HG03457 (cell line): ENCODE data around the gene SLC16A11.
"Not testable (repeated sequence)": the region's sequence is repeated elsewhere in the genome, so short reads cannot be mapped to it uniquely, and the experiment has no call there.

Experiments
- ATAC-seq: cut with Tn5 transposase; IDR thresholded peaks from one replicate; pipeline ENCODE4 v1.9.1; 2021; ENCODE audit warnings: moderate number of reproducible peaks; ENCODE audit not compliant: unreplicated experiment

The SLC16A11 gene

DNA sequence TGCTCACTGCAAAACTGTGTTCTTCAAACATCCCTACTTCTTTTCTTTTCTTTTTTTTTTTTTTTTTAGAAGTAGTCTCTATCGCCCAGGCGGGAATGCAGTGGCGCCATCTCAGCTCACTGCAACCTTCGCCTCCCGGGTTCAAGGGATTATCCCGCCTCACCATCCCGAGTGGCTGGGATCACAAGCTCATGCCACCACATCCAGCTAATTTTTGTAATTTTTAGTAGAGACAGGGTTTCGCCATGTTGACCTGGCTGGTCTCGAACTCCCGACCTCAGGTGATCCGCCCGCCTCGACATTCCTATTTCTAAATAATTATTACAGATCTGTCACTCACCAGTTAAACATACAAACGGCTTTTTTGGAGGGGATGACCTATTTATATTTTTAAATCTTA lies 32.5 kb downstream of the SLC16A11 start:
- no peak for ATAC-seq

DNA sequence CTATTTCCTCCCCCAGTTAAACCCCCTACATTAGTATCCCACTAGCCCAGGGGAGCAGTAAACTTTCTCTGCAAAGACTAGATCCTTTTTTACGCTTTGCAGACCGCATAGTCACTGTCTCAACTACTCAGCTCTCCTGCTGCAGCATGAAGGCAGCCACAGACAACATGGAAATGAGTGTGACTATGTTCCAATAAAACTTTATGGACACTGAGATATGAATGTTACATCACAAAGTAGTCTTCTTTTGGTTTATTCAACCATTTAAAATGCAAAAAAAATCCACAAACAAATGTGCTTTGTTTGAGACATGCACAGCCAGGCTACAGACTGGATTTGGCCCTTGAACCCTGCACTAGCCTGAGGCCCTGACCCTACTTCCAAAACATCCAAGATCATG lies 33.4 kb downstream of the SLC16A11 start:
- ATAC-seq = no peak

DNA sequence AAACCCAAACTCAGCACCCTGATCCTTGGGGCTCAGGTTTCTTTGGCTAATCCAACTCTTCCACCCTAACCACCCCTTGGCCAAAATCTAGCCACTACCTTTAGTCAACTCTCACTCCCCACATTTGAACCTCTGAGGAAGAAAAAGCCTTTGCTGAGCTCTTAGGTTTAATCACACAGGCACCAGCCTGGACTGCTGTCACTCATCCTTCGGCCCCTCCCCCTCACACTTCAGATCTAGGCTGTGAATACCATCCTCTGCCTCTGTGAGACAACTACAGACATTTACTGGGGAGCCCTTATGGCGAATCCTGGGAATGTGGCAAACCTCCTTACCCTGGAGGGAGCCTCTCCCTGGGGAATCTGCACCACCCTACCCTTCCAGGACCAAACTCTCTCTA lies 36.7 kb downstream of the SLC16A11 start:
- no peak for ATAC-seq

- no peak for ATAC-seq
Measured at GRCh38 chr17:7005716-7006115, 38.2 kb downstream of the SLC16A11 start.

DNA sequence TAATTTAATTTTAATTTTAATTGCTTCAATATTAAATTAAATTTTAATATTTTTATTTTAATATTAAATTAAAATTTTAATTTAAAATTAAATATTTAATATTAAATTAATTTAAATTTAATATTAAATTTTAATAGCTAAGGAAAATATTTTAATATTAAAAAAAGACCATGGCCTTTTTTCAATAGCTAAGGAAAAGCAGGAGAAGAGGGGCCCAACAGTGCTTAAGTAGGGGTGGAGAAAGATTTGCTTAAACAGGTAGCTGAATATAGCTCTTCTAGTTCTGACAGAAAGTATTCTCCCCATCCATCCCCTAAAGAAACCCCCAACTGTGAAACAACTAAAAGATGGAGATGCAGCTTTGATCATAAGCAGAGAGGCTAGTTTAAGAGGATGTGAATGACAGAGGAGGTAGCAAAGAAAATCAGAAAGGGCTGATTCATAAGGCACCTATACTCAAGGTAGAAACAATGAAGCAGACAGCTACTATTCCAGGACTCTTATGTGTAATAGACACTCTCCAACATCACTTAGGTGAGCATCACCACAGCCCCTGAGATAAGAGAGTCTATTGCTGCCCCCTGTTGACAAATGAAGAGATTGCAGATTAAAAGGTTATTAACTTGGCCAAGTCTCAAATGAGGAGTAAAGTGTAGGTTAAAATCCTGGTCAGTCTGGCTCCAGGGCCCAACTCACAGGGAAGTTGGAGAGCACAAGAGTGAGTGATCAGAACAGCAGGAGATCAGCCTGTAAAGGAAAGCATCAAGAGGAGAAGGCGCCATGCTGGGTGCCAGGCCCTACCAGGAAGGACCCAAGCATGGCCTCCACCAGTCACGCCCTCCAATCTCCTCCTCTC lies 39.3 kb downstream of the SLC16A11 start:
- ATAC-seq = no peak

- ATAC-seq = no peak
Measured at GRCh38 chr17:7003745-7004144, 40.1 kb downstream of the SLC16A11 start.

- no peak for ATAC-seq
Measured at GRCh38 chr17:7002288-7003047, 41.4 kb downstream of the SLC16A11 start.

- no peak for ATAC-seq
Measured at GRCh38 chr17:7001318-7001961, 42.5 kb downstream of the SLC16A11 start.

- no peak for ATAC-seq
Measured at GRCh38 chr17:6998855-6999508, 44.9 kb downstream of the SLC16A11 start.

- ATAC-seq = no peak
Measured at GRCh38 chr17:6997171-6997570, 46.7 kb downstream of the SLC16A11 start.

DNA sequence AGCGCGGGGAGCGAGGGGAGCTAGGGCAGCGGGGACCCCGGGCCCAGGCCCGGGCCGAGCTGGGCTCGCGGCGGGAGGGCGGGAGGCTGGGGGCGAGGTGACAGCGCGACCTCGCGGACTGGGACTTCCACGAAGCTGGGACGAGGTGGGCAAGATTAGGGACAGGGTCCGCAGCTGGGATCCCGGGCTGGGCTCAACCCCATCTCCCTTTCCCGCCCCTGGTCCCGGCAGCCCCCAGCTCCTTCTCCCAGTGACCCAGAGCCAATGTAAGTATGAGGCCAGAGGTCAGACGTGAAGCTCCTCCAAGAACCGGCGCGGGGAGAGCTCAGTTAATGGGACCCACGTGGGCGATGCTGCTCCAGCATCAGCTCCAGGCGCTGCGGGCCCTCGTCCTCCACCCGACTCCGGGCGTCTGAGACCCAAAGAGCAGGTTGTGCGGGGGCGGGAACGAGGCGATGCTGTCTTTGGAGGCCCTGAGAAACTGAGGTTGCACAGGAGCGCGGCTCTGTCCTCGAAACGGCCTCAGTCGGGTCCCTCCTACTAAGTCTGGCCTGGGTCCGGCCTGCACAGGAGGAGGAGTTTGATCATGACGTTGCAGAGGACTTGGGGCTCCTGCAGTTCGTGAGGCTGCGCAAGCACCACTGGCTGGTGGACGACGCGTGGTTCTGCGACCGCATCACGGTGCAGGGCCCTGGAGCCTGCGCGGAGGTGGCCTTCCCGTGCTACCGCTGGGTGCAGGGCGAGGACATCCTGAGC lies 47.5 kb downstream of the SLC16A11 start:
- ATAC-seq = no peak

DNA sequence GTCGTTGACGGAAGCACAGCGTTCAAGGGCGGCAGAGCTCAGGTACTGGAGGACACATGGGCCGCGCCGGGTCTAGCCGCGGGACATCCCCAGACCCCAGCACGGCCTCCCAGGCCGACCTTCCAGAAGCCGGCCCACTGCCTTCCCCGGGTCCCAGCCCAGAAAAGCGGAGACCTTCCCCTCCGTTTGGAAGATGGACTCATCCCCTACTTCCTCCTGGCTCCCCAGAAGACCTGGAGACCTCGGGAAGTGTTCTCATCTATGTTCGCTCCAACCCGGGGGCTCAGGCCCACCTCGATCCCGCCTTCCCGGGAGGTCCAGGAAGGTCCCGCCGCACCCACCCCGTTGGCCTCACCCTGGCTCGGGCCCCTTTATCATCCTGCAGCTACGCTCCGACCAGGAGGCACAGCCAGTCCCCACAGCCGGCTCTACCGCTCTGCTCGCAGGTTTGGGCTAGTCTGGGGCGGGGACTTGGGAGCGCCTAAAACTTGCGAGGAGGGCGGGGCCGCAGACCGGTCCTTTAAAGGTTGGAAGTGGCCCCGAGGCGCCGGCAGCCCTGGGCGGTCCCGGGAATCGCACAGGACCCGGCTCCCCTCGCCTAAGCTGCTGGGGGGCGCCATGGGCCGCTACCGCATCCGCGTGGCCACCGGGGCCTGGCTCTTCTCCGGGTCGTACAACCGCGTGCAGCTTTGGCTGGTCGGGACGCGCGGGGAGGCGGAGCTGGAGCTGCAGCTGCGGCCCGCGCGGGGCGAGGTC lies 48.2 kb downstream of the SLC16A11 start, which contains the start of gene ALOX12:
Gene ALOX12, plus strand, starts transcription at position 550 of the 756 bp plus-strand sequence. Its CDS starts 69 bp downstream, at position 619.
- no peak for ATAC-seq

GRCh38 chr17:6994666-6995256 lies 49.1 kb downstream of the SLC16A11 start:
- ATAC-seq = no peak

DNA sequence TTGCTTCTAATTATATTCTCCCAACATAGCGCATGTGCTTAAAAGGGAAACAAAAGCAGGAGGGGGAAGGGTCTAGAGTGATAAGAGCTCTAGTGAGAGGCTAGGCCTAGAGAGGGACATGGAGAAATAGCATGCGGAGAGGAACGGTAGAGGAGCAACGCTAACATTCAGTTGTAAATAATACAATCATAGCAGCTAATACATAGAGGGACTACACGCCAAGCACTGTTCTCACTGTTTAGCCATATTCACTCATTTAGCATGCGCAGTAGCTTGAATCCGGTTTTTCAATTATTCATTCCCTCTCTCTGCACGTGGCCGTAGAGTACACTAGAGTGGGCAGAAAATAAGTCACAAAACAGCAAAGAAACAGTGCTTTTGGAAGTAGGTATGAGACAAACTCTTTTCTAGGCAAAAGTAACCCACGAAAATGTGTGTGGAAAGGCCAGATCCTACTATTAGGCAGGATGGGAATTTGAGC lies 49.7 kb downstream of the SLC16A11 start:
- ATAC-seq = no peak

GRCh38 chr17:6993613-6994056 lies 50.3 kb downstream of the SLC16A11 start:
- ATAC-seq = not testable (repeated sequence)
